Erythroblast (primary cell): Measurements from ENCODE around the gene NOX5.
"Not testable (repeated sequence)": the region's sequence is repeated elsewhere in the genome, so short reads cannot be mapped to it uniquely, and the experiment has no call there.

Experiments used
- GATA1 ChIP-seq: IDR thresholded peaks from 2 replicates; pipeline ENCODE4 v1.6.1; 2011; ENCODE audit warnings: low read depth, mild to moderate bottlenecking, control low read depth, low read length, moderate library complexity
- POLR2A ChIP-seq: IDR thresholded peaks from 2 replicates; pipeline ENCODE4 v1.6.1; 2011; ENCODE audit warnings: mild to moderate bottlenecking, low read length

DNA sequence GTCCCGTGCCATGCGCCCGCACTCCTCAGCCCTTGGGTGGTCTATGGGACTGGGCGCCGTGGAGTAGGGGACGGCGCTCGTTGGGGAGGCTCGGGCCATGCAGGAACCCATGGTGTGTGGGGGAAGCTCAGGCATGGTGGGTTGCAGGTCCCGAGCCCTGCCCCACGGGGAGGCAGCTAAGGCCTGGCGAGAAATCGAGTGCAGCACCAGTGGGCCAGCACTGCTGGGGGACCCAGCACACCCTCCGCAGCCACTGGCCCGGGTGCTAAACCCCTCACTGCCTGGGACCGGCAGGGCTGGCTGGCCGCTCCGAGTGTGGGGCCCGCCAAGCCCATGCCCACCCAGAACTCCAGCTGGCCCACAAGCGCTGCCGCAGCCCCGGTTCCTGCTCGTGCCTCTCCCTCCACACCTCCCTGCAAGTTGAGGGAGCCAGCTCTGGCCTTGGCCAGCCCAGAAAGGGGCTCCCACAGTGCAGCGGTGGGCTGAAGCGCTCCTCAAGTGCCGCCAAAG, 38.8 kb upstream of the NOX5 start:
- not testable (repeated sequence) for TF ChIP-seq POLR2A, GATA1
